KBM-7 (cell line): ENCODE results near the gene TNFSF11.
"Not testable (repeated sequence)": the region's sequence is repeated elsewhere in the genome, so short reads cannot be mapped to it uniquely, and the experiment has no call there.

Experiments used
- DNase-seq: peaks from one replicate; pipeline ENCODE4 v3.0.0-alpha.2; 2015
- in situ Hi-C: fragments of 300-500 bp; cut with MboI; formaldehyde crosslinking; loops from 2 replicates; pipeline ENCODE4 v1.14.3; 2020; ENCODE audit warnings: low sequenced_read_pairs, low pct_unique_long_range_greater_than_20kb, mixed read lengths

TNFSF11 gene

GRCh38 chr13:42559057-42559456, 14.9 kb upstream of the TNFSF11 start:
- in situ Hi-C loops: no loop called here
- DNase-seq: no peak

- in situ Hi-C loops, DNase-seq: not testable (repeated sequence)
Observed at GRCh38 chr13:42559573-42560218, 14.3 kb upstream of the TNFSF11 start.

GRCh38 chr13:42560320-42560719, 13.6 kb upstream of the TNFSF11 start:
- in situ Hi-C loops, DNase-seq: not testable (repeated sequence)

GRCh38 chr13:42561752-42562467, 12.0 kb upstream of the TNFSF11 start:
- in situ Hi-C loops: no loop called here
- no peak for DNase-seq

GRCh38 chr13:42567906-42568305, 6.0 kb upstream of the TNFSF11 start:
- no peak for DNase-seq

GRCh38 chr13:42569576-42570344, 4.2 kb upstream of the TNFSF11 start:
- DNase-seq: no peak
- in situ Hi-C loops: no loop called here

More at GRCh38 chr13:42567906-42568305, 6.0 kb upstream of the TNFSF11 start:
- in situ Hi-C loops: no loop called here

- in situ Hi-C loops: no loop called here
Observed at GRCh38 chr13:42571895-42572294, 2.1 kb upstream of the TNFSF11 start.

GRCh38 chr13:42574435-42575311, 721 bp downstream of the TNFSF11 start:
- in situ Hi-C loops: no loop called here
- DNase-seq: no peak

More at GRCh38 chr13:42571895-42572294, 2.1 kb upstream of the TNFSF11 start:
- no peak for DNase-seq

GRCh38 chr13:42575938-42576337, 2.0 kb downstream of the TNFSF11 start:
- no peak for DNase-seq
- in situ Hi-C loops: no loop called here

GRCh38 chr13:42577538-42577937, 3.6 kb downstream of the TNFSF11 start:
- in situ Hi-C loops: no loop called here
- no peak for DNase-seq

- in situ Hi-C loops: no loop called here
Observed at GRCh38 chr13:42580644-42581043, 6.7 kb downstream of the TNFSF11 start.

GRCh38 chr13:42581427-42581826, 7.5 kb downstream of the TNFSF11 start:
- no peak for DNase-seq
- in situ Hi-C loops: no loop called here

More at GRCh38 chr13:42580644-42581043, 6.7 kb downstream of the TNFSF11 start:
- DNase-seq: no peak

GRCh38 chr13:42591602-42592001, 17.6 kb downstream of the TNFSF11 start:
- DNase-seq: no peak
- in situ Hi-C loops: no loop called here

- in situ Hi-C loops: no loop called here
- no peak for DNase-seq
Observed at GRCh38 chr13:42592915-42593900, 19.3 kb downstream of the TNFSF11 start.

- DNase-seq: peak; percentile 61
- in situ Hi-C loops: no loop called here
Observed at GRCh38 chr13:42594481-42595252, 20.7 kb downstream of the TNFSF11 start.

GRCh38 chr13:42595253-42595571, 21.3 kb downstream of the TNFSF11 start:
- DNase-seq: no peak

GRCh38 chr13:42597505-42597904, 23.6 kb downstream of the TNFSF11 start:
- no peak for DNase-seq

More at GRCh38 chr13:42595253-42595571, 21.3 kb downstream of the TNFSF11 start:
- in situ Hi-C loops: no loop called here

More at GRCh38 chr13:42597505-42597904, 23.6 kb downstream of the TNFSF11 start:
- in situ Hi-C loops: no loop called here
